Rectal smooth muscle tissue (tissue), 1 donor: ENCODE results near the gene CERS6.

ENCODE experiments used
- H3K27ac ChIP-seq: one replicate; pipeline ENCODE4 v1.7.0; 2013; ENCODE audit warnings: low read depth, low read length, inconsistent platforms
- H3K27me3 ChIP-seq: one replicate; pipeline ENCODE4 v1.7.0; 2013; ENCODE audit warnings: low read length; ENCODE audit not compliant: control insufficient read depth, insufficient read depth
- H3K36me3 ChIP-seq: one replicate; pipeline ENCODE4 v1.7.0; 2013; ENCODE audit warnings: low read length; ENCODE audit not compliant: control insufficient read depth, insufficient read depth
- H3K4me1 ChIP-seq: one replicate; pipeline ENCODE4 v1.7.0; 2013; ENCODE audit warnings: low read length; ENCODE audit not compliant: control insufficient read depth, insufficient read depth
- H3K4me3 ChIP-seq: one replicate; pipeline ENCODE4 v1.7.0; 2013; ENCODE audit warnings: low read length
- H3K9ac ChIP-seq: one replicate; pipeline ENCODE4 v1.7.0; 2013; ENCODE audit warnings: low read length

The CERS6 gene

DNA sequence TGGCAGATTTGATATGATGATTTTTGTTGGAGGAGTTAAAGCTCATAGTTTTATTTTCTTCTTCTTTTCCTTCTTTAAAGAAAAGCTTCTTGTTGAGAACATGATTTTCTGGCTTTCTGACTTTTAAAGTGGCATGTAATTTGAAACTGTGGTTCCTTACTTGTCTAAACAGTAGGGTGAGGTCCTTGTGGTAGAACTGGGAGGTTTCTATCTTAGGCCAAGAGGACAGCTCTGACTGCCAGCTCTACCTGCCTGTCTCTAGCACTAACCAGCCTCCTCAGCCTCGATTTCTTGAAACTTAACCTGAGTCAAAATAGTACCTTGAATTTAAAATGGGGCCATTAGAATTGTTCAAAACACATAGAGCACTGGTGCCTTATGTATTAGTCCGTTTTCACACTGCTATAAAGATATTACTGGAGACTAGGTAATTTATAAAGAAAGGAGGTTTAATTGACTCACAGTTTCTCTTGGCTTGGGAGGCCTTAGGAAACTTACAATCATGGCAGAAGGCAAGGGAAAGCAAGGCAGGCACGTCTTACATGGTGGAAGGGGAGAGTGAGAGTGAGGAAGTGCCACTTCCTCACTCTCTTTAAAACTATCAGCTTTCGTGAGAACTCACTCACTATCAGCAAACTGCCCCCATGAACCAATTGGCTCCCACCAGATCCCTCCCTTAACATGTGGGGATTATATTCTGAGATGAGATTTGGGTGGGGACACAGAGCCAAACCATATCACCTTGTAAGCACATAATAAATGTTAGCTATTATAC is 119.0 kb downstream of the CERS6 start:
- H3K27ac ChIP-seq = no peak overlapping the region
- no peak overlapping the region for H3K9ac ChIP-seq
- no peaks in the 10 kb centered on the region for H3K36me3 ChIP-seq
- no peaks in the 10 kb centered on the region for H3K27me3 ChIP-seq
- H3K4me3 ChIP-seq = no peak overlapping the region
- H3K4me1 ChIP-seq = peaks cover 2% of the 10 kb centered on the region

DNA sequence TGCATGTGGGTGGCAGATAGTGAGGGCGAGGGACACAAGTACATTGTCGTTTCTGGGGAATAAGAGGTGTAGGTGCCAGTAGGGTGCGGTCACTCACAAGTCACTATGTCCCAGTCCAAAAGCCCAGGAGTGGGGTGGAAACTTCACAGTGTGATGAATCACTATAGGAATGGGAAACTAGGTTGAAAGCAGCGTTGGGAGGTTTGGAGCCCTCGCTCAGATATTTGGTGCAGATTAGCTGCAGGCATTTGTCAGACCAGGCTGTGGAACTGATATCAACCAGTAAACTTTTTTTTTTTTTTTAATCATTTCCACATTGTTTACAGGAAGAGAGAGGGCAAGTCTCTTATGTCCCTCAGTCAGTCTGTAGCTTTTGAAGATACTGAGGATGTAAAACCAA is 121.8 kb downstream of the CERS6 start:
- no peak overlapping the region for H3K9ac ChIP-seq
- H3K4me1 ChIP-seq = no peaks in the 10 kb centered on the region
- H3K36me3 ChIP-seq = no peaks in the 10 kb centered on the region
- H3K27me3 ChIP-seq = no peaks in the 10 kb centered on the region
- no peak overlapping the region for H3K4me3 ChIP-seq
- no peak overlapping the region for H3K27ac ChIP-seq

DNA sequence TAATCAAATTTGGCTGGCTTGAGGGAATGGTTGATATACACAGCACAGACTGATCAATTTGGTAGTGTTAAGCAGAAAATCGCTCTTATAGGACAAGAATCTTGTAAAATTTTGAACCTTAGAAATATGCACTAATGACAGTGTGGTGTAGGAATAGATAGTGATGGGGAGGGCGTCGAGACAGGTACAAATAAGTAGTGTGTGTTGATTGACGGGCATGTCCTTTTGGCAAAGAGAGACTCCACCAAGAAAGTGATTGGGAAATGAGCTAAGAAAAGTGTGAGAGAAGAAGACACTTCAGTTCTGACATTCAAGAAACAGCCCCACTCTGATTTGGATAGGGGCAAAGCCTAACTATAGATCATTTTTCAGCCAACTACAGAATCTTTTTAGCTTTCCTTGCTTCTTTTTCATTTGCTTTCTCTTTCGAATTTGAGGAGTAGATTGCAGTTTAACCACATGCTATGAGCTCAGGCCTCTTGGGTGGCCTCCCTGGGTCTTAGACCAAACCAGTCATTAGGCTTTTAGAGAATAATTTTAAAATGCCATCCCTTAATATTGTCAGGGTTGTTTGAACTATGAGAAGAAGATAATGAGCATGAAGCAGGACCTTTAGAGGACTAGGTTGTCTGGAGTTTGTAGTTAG is 127.1 kb downstream of the CERS6 start:
- Histone ChIP-seq H3K27ac (peak overlapping the region; percentile 8), H3K4me1 (no peaks in the 10 kb centered on the region), H3K4me3 (no peak overlapping the region), H3K9ac (no peak overlapping the region), H3K27me3 (no peaks in the 10 kb centered on the region), H3K36me3 (no peaks in the 10 kb centered on the region)

DNA sequence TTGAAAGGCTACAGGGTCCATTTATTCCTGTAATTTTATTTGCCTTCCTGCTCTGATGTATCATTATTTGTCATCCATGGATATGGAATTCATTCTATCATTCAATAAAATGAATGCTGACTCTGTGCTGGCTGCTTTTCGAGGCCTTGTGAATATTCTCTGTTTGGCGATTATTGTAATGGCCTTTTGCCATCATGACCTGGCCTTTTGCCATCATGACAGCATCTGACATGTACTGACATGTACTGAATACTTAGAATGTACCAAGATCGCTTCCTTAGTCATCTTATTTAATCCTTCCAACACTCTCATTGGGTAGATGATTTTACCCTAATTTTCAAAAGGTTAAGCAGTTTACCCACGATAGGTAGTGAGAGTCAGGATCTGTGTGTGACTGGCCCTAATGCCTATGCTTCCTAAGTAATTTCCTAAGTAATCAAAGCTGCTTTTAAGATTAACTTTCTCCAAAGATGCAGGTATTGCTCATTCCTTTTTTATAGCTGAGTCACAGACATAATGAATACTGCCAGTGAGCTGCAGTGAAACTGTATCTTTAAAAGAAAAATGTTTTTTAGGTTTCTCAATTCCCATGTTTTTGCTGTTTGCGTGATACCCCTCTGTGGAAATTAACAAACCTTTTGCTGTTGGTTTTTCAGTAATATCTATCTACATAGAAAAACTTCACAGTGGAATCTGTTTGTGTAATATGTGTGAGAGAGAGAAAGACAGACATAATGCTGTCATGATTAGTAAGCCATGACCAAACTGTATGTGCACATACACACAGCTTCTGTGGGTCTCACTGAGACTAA is 127.8 kb downstream of the CERS6 start:
- no peaks in the 10 kb centered on the region for H3K4me1 ChIP-seq
- no peaks in the 10 kb centered on the region for H3K27me3 ChIP-seq
- no peak overlapping the region for H3K4me3 ChIP-seq
- no peak overlapping the region for H3K9ac ChIP-seq
- no peak overlapping the region for H3K27ac ChIP-seq
- H3K36me3 ChIP-seq = no peaks in the 10 kb centered on the region

DNA sequence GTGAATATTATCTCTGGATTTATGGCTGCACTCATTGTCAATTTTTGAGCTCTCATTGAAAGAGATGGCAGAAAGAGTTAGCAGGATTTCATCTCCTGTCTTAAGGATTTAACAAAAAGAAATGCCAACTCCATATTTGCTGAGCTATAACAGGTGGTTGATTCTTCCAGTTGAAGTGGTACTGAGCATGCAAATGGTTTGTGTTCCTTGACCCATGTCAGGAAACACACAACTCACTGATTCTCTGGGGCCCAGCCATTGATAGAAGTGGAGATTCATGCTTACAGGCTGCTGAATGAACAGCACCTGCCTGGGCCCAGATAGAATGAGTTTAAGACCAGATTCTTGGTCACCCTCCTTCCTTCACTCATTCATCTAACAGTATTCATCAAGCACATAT is 128.8 kb downstream of the CERS6 start:
- Histone ChIP-seq H3K9ac (no peak overlapping the region), H3K4me1 (no peaks in the 10 kb centered on the region), H3K27ac (no peak overlapping the region), H3K4me3 (no peak overlapping the region), H3K36me3 (no peaks in the 10 kb centered on the region), H3K27me3 (no peaks in the 10 kb centered on the region)

DNA sequence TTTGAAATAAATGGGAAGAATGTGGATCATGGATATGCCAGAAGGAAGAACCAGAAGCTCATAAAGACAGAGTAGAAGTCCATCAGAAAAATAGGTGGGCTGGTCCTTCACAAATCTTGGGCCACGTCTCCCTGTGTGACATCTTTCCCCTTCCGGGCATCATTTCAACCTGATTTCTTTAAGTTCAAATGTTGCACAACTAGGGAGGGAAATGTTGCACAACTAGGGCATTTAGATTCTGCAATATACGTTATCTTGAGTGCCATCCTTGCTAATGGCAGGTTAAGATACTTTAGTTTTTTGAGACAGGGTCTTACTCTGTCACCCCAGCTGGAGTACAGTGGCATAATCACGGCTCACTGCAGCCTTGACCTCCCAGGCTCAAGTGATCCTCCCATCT is 129.6 kb downstream of the CERS6 start:
- Histone ChIP-seq H3K4me3 (no peak overlapping the region), H3K27ac (no peak overlapping the region), H3K4me1 (no peaks in the 10 kb centered on the region), H3K36me3 (no peaks in the 10 kb centered on the region), H3K27me3 (no peaks in the 10 kb centered on the region), H3K9ac (no peak overlapping the region)

DNA sequence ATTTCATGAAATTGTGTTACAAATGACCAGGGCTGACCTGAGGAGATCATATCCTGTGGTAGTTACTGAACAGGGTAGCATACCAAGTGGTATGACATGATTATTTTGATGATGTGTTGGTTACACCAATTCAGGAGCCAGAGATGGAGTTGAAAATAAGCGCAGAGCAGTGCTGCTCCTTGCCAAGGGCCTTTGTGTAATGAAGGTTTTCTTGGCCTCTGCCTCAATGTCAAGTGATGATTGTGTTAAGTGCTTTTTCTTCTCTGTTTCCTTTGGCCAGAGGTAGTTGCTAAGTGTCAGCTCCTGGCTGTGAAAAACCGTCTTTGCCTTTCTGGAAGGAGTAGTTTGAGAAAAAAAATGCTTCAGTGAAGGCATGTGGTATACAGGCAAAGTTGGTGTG is 131.2 kb downstream of the CERS6 start:
- H3K9ac ChIP-seq = no peak overlapping the region

DNA sequence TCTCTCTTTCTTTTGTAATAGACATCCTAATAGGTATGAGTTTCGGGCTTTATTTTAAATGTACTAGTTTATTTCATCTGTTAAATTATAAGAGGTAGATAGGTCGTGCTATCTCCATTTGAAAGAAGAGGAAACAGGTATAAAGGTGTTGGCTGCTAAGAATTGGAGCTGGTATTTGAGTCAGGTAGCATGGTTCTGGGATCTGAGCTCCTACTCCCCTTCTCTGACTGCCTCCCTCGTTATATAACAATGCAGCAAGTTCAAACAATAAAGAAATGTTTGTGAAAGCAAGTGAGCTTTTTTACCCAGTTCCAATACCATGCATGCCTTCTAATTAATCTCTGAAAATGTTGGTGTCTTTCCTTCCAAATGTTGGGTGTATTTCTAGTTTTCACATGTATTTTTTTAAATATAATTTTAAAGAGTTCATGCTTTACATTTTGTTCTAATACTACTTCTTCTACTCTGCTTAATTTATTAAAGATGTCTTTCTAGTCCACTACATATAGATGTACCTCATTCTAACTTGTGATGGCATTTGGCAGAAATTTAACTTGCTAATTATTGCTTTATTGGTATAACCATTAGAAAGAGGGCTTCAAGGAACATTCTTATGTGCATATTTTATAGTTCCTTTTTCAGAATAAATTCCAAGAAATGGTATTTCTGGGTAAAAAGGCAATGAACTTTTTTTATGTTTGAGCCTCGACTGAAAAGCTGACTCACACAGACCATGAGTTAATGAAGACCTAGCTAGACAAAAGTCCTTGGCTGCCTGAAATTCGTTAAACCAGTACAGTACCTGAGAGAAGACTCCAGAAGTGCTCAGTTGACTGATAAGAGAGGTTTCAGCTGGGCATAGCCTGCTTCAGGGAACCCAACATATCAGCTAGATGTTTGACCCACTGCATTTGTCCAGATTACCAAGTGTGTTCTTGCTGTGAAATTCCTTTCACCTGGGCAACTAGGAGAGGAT is 133.5 kb downstream of the CERS6 start:
- Histone ChIP-seq H3K27me3 (no peaks in the 10 kb centered on the region), H3K36me3 (no peaks in the 10 kb centered on the region), H3K4me1 (no peaks in the 10 kb centered on the region), H3K27ac (no peak overlapping the region), H3K9ac (no peak overlapping the region), H3K4me3 (no peak overlapping the region)

More for the DNA sequence above, 131.2 kb downstream of the CERS6 start:
- Histone ChIP-seq H3K36me3 (no peaks in the 10 kb centered on the region), H3K27ac (no peak overlapping the region), H3K4me1 (no peaks in the 10 kb centered on the region), H3K27me3 (no peaks in the 10 kb centered on the region), H3K4me3 (no peak overlapping the region)

DNA sequence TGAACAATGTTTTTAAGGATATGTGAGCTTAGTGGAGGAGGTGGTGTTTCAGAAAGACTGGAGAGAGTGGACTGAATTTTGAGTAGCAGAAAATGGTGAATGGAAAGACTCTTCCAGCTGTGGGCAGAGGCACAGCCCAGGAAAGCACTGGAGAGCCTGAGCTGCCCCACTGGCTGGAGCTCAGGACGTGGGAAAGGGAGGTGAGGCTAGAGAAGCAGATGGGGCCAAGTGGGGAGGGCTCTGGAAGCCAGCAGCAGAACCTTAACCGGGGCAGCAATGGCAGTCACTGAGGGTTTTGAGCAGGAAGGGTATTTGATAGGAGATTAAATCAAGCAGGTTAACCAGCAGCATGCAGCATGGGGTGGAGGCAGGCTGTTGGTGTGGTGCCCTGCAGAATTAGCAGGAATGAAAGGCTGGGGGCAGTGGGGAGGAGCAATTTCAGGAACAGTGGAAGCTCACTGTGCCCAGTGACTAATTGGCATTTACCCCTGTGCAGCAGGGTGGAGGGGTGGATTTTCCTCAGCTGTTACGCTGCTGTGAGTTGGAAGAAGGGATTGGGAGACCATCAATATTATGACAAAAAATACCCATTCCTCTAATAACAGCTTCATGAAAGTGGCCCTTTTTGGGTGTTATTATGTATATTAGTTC is 136.2 kb downstream of the CERS6 start:
- Histone ChIP-seq H3K27ac (no peak overlapping the region), H3K4me1 (no peaks in the 10 kb centered on the region), H3K9ac (no peak overlapping the region)

DNA sequence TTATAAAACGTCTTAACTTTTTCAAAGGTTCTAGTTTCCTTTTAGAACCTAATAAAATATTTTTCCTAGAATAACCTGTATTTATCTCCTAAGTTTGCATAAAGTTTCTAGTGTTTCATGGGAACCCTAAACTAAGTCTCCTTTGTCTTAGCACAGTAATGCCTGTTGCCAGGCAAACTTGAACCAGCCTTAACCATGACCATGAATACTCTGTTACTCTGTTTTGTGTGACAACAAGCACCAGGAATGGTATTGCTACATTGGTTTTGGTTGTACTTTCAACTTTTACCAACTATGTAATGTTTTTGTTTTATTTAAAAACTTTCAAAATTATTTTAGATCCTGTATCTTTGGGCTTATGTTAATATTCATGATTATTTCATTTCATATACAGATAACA is 137.6 kb downstream of the CERS6 start:
- no peaks in the 10 kb centered on the region for H3K36me3 ChIP-seq
- no peaks in the 10 kb centered on the region for H3K27me3 ChIP-seq
- H3K4me1 ChIP-seq = no peaks in the 10 kb centered on the region
- no peak overlapping the region for H3K4me3 ChIP-seq
- no peak overlapping the region for H3K27ac ChIP-seq
- H3K9ac ChIP-seq = no peak overlapping the region

More for the DNA sequence above, 136.2 kb downstream of the CERS6 start:
- Histone ChIP-seq H3K4me3 (no peak overlapping the region), H3K36me3 (no peaks in the 10 kb centered on the region), H3K27me3 (no peaks in the 10 kb centered on the region)

DNA sequence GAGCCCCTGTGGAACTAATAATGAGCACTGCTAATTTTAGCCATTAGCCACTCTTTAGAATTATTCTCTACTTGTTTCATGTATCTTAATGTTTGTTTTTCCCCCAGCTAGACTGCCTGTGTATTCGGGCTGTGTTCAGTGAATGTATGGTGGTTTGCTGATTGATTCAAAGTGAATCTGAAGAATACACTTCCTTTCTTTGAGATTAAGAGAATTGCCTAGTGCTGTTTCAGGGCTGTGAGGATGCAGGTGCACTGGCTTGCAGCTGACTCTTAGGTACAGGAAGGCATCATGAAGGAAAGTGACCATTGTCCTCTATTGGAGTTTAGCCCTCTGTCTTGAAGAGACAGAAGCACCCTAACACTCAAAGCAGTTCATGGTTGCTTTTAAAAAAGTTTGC is 138.7 kb downstream of the CERS6 start:
- Histone ChIP-seq H3K9ac (no peak overlapping the region), H3K4me1 (no peaks in the 10 kb centered on the region), H3K27me3 (no peaks in the 10 kb centered on the region), H3K36me3 (no peaks in the 10 kb centered on the region), H3K27ac (no peak overlapping the region), H3K4me3 (no peak overlapping the region)
